NCI-H345 (cell line): ENCODE measurements around the gene RALGDS.
A peak's percentile ranks its signal among the peaks of the same experiment; 100 is the strongest.
"Not testable (repeated sequence)": the region's sequence is repeated elsewhere in the genome, so short reads cannot be mapped to it uniquely, and the experiment has no call there.

Source experiments
- DNase-seq: peaks from one replicate; lab custom pipeline; 2025; lab: John Stamatoyannopoulos, UW

RALGDS gene

GRCh38 chr9:133106511-133107244, 14.4 kb downstream of the RALGDS start:
- DNase-seq = no peak

GRCh38 chr9:133105461-133105770, 15.6 kb downstream of the RALGDS start:
- no peak for DNase-seq

GRCh38 chr9:133104718-133105460, 16.2 kb downstream of the RALGDS start:
- no peak for DNase-seq

GRCh38 chr9:133103987-133104505, 17.0 kb downstream of the RALGDS start:
- no peak for DNase-seq

- DNase-seq = peak; percentile 25
These were observed 17.7 kb downstream of the RALGDS start for GRCh38 chr9:133103183-133103986.

- no peak for DNase-seq
These were observed 18.6 kb downstream of the RALGDS start for GRCh38 chr9:133102190-133103021.

- no peak for DNase-seq
These were observed 19.5 kb downstream of the RALGDS start for GRCh38 chr9:133101356-133102189.

GRCh38 chr9:133100506-133101355, 20.3 kb downstream of the RALGDS start:
- no peak for DNase-seq

GRCh38 chr9:133099726-133100505, 21.1 kb downstream of the RALGDS start:
- no peak for DNase-seq

GRCh38 chr9:133098871-133099270, 22.2 kb downstream of the RALGDS start:
- no peak for DNase-seq

- no peak for DNase-seq
These were observed 22.8 kb downstream of the RALGDS start for GRCh38 chr9:133098104-133098754.

- no peak for DNase-seq
These were observed 26.1 kb downstream of the RALGDS start for GRCh38 chr9:133094842-133095393.

- DNase-seq = not testable (repeated sequence)
These were observed 26.7 kb downstream of the RALGDS start for GRCh38 chr9:133094351-133094750.

GRCh38 chr9:133090752-133091385, 30.2 kb downstream of the RALGDS start:
- DNase-seq = no peak

GRCh38 chr9:133090187-133090586, 30.9 kb downstream of the RALGDS start:
- DNase-seq = no peak

- DNase-seq = peak; percentile 80
These were observed 31.8 kb downstream of the RALGDS start for GRCh38 chr9:133089271-133089671.

- DNase-seq = no peak
These were observed 32.3 kb downstream of the RALGDS start for GRCh38 chr9:133088756-133089155.
